Stimulated activated CD4-positive, alpha-beta T cell treated with anti-CD3 and anti-CD28 coated beads, TNF-alpha, amount 100 ng/mL, for 4 hours (primary cell): ENCODE measurements around the gene ZNF324.
"Not testable (repeated sequence)": the region's sequence is repeated elsewhere in the genome, so short reads cannot be mapped to it uniquely, and the experiment has no call there.

Source experiments
- DNase-seq, 3 experiments: peaks; one replicate each; pipeline ENCODE4 v3.0.0-alpha.2; 2020; ENCODE audit warnings: low read depth in 3 of 3

ZNF324 gene

GRCh38 chr19:58471736-58472135 is 4.9 kb downstream of the ZNF324 start:
- DNase-seq, result no peak

DNA sequence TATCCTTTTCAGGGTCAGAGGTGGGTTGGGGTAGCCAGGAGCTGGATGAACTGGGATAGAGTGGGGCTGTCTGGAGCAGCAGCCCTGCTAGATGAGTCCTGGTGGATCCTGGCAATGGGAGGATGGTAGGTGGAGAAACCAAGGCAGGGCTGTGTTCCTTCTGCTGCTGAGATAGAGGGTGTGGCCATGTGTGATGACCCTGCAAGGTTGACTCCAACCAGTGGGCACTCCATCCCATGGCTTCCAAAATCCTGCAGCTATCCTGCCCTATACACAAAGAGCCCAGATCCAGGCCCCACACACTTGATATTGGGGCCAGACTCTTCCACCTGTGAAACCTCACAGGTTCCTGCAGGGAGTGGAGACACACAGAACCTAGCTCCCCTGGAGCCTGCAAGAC is 6.9 kb downstream of the ZNF324 start:
- no peak for DNase-seq

GRCh38 chr19:58474291-58474996 is 7.6 kb downstream of the ZNF324 start:
- DNase-seq, result no peak

- DNase-seq, result no peak
Observed at GRCh38 chr19:58474997-58475713, 8.3 kb downstream of the ZNF324 start.

DNA sequence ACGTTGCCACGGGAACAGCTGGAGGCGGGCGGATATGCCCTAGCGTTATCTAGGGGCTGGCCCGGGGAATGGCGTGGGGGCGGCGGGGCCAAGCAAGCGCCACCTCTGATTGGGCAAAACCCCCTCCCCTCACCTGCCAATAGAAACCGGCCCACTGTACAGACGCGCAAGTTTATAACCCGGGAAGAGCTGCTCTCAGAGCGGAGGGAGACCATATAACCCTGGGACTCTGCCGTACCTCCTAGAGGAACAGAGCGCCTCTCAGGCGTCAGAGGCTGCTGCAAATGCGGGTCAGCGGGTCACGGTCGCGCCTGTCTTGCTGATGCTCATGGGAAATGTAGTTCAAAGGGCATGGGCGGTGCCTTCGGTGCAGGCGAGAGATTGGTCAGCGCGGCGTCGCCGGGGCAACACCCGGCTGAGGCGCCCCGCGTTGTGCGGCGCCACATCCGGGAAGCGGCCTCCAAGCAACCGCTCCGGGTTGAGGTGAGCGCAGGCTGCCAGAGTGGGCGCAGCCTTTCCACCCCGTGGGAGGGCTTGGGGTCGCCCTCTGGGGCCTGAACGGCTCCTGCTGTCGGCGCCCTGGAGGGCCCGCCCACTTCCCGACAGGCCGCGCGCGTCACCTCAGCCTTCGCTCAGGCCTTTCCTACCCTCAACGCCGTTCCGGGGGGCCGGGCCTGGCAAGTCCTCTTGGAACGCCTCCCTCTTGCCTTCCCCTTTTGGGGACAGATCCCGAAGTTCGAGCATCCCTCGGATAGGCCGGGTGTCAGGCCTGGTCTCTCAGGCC is 9.0 kb downstream of the ZNF324 start, which contains the start of gene ZNF446:
Gene ZNF446, plus strand, starts transcription at position 639 of the 784 bp plus-strand sequence. CDS start 867 bp downstream, outside the sequence.
- DNase-seq, result peak; percentile 86 to 91 (median 90)

DNA sequence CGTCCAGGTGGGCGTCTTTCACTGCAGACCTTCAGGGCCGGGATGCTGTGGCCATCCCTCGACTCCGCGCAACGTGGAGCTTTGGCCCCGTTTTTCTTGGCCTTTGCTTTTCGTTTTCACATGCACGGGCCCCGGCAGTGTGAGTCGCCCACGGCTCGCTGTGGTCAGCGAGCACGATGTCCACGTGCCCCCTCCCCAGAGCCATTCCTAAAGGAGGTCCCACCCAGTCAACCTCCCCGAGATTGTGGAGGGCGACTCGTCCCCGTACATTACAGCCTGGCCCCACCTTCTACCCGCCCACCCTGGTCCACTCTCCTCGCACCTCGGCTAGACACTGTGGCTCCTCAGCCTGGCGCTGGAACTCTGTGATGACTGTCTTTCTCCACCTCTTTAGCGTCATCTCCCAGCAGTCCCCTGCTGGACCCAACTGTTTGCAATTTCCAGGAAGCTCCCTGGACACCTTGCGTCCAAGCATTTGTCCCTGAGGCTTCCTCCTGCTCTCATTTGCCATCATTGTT is 9.7 kb downstream of the ZNF324 start:
- no peak for DNase-seq

DNA sequence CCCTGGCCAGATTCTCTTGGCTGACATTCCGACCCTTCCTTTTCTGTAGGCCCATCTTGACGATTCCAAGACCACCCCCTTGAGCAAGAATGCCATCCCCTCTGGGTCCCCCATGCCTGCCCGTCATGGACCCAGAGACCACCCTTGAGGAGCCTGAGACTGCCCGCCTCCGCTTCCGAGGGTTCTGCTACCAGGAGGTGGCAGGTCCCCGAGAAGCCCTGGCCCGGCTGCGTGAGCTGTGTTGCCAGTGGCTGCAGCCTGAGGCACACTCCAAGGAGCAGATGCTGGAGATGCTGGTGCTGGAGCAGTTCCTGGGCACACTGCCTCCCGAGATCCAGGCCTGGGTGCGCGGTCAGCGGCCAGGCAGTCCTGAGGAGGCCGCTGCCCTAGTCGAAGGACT is 10.2 kb downstream of the ZNF324 start:
- no peak for DNase-seq

DNA sequence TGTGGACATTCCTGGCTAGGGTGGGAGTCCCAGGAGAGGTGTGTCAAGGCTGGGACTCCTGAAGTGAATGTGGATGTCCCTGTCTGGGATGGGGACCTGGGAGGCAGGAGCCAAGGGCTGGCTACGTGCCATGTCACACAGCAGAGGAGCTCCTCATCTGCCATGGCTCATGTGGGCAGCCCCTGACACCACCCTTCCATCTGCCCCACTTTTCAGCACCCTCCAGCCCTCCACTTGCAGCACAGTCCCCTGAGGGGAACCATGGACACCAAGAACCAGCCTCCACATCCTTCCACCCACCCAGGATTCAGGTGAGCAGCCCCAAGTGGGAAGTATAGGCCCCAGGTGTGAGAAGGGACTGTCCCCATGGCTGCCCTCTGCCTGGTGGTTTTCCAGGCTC is 11.0 kb downstream of the ZNF324 start:
- DNase-seq, result no peak

GRCh38 chr19:58479303-58479702 is 12.4 kb downstream of the ZNF324 start:
- DNase-seq, result no peak

- DNase-seq, result no peak
Observed at GRCh38 chr19:58479736-58480480, 13.0 kb downstream of the ZNF324 start.

DNA sequence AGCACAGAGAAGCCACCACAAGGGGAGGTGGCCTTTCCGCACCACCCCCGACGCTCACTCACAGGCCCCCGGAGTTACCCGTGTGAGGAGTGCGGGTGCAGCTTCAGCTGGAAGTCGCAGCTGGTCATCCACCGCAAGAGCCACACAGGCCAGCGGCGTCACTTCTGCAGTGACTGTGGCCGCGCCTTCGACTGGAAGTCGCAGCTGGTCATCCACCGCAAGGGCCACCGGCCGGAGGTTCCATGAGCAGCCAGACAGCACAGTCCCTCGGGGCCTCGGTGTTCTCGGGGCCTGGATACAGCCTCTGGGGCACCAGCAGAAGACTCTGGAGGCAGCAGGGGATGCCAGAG is 13.6 kb downstream of the ZNF324 start:
- DNase-seq, result no peak

DNA sequence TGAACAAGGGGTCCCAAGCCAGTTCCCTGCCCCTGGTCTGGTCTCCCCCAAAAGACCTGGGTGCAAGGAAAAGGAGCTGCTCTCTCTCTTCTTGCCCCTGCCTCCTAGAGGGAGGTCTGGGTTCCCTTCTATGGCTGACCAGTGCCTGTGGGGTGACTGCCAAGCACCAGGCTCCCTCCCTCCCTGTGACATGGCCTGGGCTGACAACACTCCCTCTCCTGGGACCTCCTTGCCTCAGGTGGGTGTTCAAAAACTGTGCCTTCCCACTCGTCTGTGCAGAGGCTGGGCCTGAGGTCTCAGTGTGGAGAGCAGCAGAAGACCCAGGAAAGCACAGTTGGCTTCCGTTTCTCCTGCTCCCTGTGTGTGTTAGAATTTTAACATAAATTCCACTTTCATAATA is 14.0 kb downstream of the ZNF324 start:
- DNase-seq, result no peak

DNA sequence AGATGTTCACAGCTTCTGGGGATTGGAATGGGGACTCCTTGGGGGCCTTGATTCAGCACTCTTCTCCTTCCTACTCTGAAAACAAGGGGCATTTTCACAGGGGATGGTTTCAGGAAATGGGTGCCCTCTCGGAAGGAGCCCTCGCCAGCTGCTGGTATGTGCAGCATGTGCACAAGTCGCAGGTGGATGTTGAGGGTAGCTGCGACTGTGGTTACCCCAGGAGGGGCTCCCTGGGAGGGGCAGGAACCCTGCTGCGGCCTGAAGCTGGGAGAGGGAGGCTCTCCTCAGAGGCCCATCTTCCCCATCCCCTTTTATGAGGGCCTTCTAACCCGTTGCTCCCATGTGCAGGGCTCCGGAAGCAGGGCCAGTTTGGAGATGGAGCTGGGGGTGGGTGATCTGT is 15.5 kb downstream of the ZNF324 start:
- DNase-seq, result no peak

- no peak for DNase-seq
Observed at GRCh38 chr19:58483776-58484175, 16.9 kb downstream of the ZNF324 start.

- not testable (repeated sequence) for DNase-seq
Observed at GRCh38 chr19:58484349-58484748, 17.5 kb downstream of the ZNF324 start.

DNA sequence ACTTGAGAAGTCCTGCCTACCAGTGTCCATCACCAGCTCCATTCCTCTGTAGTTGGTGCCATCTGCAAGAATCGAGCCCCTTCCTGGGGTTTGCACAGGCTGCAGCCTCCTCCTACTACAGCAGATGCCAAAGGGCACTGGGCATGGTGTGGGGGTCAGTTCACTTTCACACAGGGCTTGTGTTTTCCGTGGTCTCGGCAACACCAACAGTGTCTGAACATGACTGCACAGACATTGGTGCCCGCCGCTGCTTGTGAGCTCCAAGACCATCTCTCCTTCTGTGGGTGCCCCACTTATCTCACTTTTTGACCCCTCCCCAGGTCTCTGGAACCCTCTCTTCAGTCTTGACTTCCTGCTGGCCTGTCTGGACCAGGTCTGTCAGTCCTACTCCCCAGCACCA is 24.5 kb downstream of the ZNF324 start:
- DNase-seq, result no peak

- DNase-seq, result no peak
Observed at GRCh38 chr19:58492265-58492664, 25.4 kb downstream of the ZNF324 start.

- no peak for DNase-seq
Observed at GRCh38 chr19:58497634-58498170, 30.8 kb downstream of the ZNF324 start.

GRCh38 chr19:58498316-58499020 is 31.6 kb downstream of the ZNF324 start:
- DNase-seq, result no peak

GRCh38 chr19:58499021-58499927 is 32.4 kb downstream of the ZNF324 start:
- DNase-seq, result peak; percentile 93 to 99 (median 93)
